ENCODE results near the gene GLUL.

GLUL gene

GRCh38 chr1:182391028-182391361, 595 bp downstream of the GLUL start:
- peak; percentile 6; the same call in 2 of the 3 replicates for ATAC-seq
- TF ChIP-seq POU6F1 (CRISPR knock-in tag; IDR thresholded peaks at IDR 0.05; ENCODE audit: borderline replicate concordance, low read depth): no peak
- no peak for TF ChIP-seq PPARA (CRISPR knock-in tag; IDR thresholded peaks at IDR 0.05; ENCODE audit: borderline replicate concordance)
- no peak for TF ChIP-seq RARB (CRISPR knock-in tag; IDR thresholded peaks at IDR 0.05)
- TF ChIP-seq ZFP30 (CRISPR knock-in tag; IDR thresholded peaks at IDR 0.05): no peak

- ATAC-seq: no peak
- TF ChIP-seq TSHZ2 (CRISPR knock-in tag; IDR thresholded peaks at IDR 0.05) (no peak), ZFP30 (CRISPR knock-in tag; IDR thresholded peaks at IDR 0.05) (no peak), CSDC2 (CRISPR knock-in tag; IDR thresholded peaks at IDR 0.05) (no peak), RARB (CRISPR knock-in tag; IDR thresholded peaks at IDR 0.05) (no peak), ZNF8 (CRISPR knock-in tag; IDR thresholded peaks at IDR 0.05) (no peak), SNAI2 (CRISPR knock-in tag; IDR thresholded peaks at IDR 0.05) (no peak), ZFP3 (CRISPR knock-in tag; IDR thresholded peaks at IDR 0.05) (no peak), POU6F1 (CRISPR knock-in tag; IDR thresholded peaks at IDR 0.05; ENCODE audit: borderline replicate concordance, low read depth) (no peak), PPARA (CRISPR knock-in tag; IDR thresholded peaks at IDR 0.05; ENCODE audit: borderline replicate concordance) (no peak), ZNF70 (CRISPR knock-in tag; IDR thresholded peaks at IDR 0.05) (no peak), TCF4 (CRISPR knock-in tag; IDR thresholded peaks at IDR 0.05; ENCODE audit: borderline replicate concordance) (no peak), CSRNP3 (CRISPR knock-in tag; IDR thresholded peaks at IDR 0.05) (no peak), GLIS3 (CRISPR knock-in tag; IDR thresholded peaks at IDR 0.05) (no peak), TOX (CRISPR knock-in tag; IDR thresholded peaks at IDR 0.05; ENCODE audit: borderline replicate concordance) (no peak)
Measured at GRCh38 chr1:182389619-182390047, 2.0 kb downstream of the GLUL start.

GRCh38 chr1:182388392-182389134, 3.0 kb downstream of the GLUL start:
- no peak for ATAC-seq
- TF ChIP-seq BACH2 (CRISPR knock-in tag; IDR thresholded peaks at IDR 0.05; ENCODE audit: borderline replicate concordance) (no peak), CREB5 (CRISPR knock-in tag; IDR thresholded peaks at IDR 0.05; ENCODE audit: low read depth) (no peak), CSDC2 (CRISPR knock-in tag; IDR thresholded peaks at IDR 0.05) (no peak), ARNTL (CRISPR knock-in tag; IDR thresholded peaks at IDR 0.05; ENCODE audit: borderline replicate concordance, low read depth) (no peak), OSR1 (CRISPR knock-in tag; IDR thresholded peaks at IDR 0.05) (no peak), POU6F1 (CRISPR knock-in tag; IDR thresholded peaks at IDR 0.05; ENCODE audit: borderline replicate concordance, low read depth) (no peak), CSRNP3 (CRISPR knock-in tag; IDR thresholded peaks at IDR 0.05) (no peak), SNAI2 (CRISPR knock-in tag; IDR thresholded peaks at IDR 0.05) (no peak), ZC3H10 (CRISPR knock-in tag; IDR thresholded peaks at IDR 0.05) (no peak), ZFP30 (CRISPR knock-in tag; IDR thresholded peaks at IDR 0.05) (no peak), TSHZ2 (CRISPR knock-in tag; IDR thresholded peaks at IDR 0.05) (no peak), ZNF70 (CRISPR knock-in tag; IDR thresholded peaks at IDR 0.05) (no peak), ESRRG (CRISPR knock-in tag; IDR thresholded peaks at IDR 0.05) (no peak), ZNF565 (CRISPR knock-in tag; conservative IDR thresholded peaks at IDR 0.05; ENCODE audit: low read depth) (no peak), ZNF8 (CRISPR knock-in tag; IDR thresholded peaks at IDR 0.05) (no peak), TCF4 (CRISPR knock-in tag; IDR thresholded peaks at IDR 0.05; ENCODE audit: borderline replicate concordance) (no peak)
